K562 (cell line): ENCODE data around the gene SLC4A1. TPM values are rescaled to one million over a fixed set of nuclear protein-coding genes. Genes with fewer than 3 reads are reported as not detected.

Source experiments
- EP400 ChIP-seq: fragments of 450-650 bp; IDR thresholded peaks from 2 replicates; pipeline ENCODE4 v1.6.1; 2017; ENCODE audit warnings: antibody characterized with exemption, mild to moderate bottlenecking, moderate library complexity
- ERF ChIP-seq: fragments of 450-650 bp; formaldehyde crosslinking; IDR thresholded peaks from 2 replicates; pipeline ENCODE4 v1.4.0; 2020; ENCODE audit warnings: mild to moderate bottlenecking, mixed read lengths
- FOXA3 ChIP-seq, 2 experiments: fragments of 450-650 bp in 1 of 2; sonication (generic) in 1 of 2; formaldehyde crosslinking; IDR thresholded peaks in 1 of 2; conservative IDR thresholded peaks in 1 of 2; 2 replicates each; pipeline versions ENCODE4 v1.4.0 to v1.8.0; 2020 to 2022; ENCODE audit warnings: mild to moderate bottlenecking in 2 of 2, missing genetic modification reagents in 1 of 2
- GTF2E2 ChIP-seq: fragments of 200-800 bp; sonication (Bioruptor generic); IDR thresholded peaks from 2 replicates; pipeline ENCODE4 v1.6.1; 2016; ENCODE audit warnings: missing genetic modification characterization, missing compliant biosample characterization
- MLLT1 ChIP-seq, 2 experiments: fragments of 450-650 bp; IDR thresholded peaks; 2 replicates each; pipeline ENCODE4 v1.6.1; 2016
- PHTF2 ChIP-seq: fragments of 250-450 bp; sonication (Bioruptor Pico); IDR thresholded peaks from 2 replicates; pipeline ENCODE4 v1.5.0; 2021; ENCODE audit warnings: mild to moderate bottlenecking
- SAP30 ChIP-seq: fragments of 200-600 bp; sonication (generic); IDR thresholded peaks from 2 replicates; pipeline ENCODE4 v1.6.1; 2012; ENCODE audit warnings: borderline replicate concordance, low read depth, mild to moderate bottlenecking, moderate library complexity, low read length, control low read depth, inconsistent platforms; ENCODE audit not compliant: insufficient read depth, poor library complexity, severe bottlenecking
- SMAD4 ChIP-seq: fragments of 250-450 bp; sonication (Bioruptor Pico); conservative IDR thresholded peaks from 2 replicates; pipeline ENCODE4 v1.8.0; 2021; ENCODE audit warnings: inconsistent platforms, mild to moderate bottlenecking, moderate library complexity
- TAF15 ChIP-seq: fragments of 200-400 bp; formaldehyde crosslinking; IDR thresholded peaks from 2 replicates; pipeline ENCODE4 v1.6.1; 2017; ENCODE audit warnings: mild to moderate bottlenecking, low read depth, low read length, moderate library complexity
- U2AF2 ChIP-seq: fragments of 200-400 bp; formaldehyde crosslinking; optimal IDR thresholded peaks from 2 replicates; pipeline ENCODE3; 2017; ENCODE audit warnings: low read depth, mild to moderate bottlenecking, low read length
- ZBTB1 ChIP-seq: sonication (generic); formaldehyde crosslinking; IDR thresholded peaks from 2 replicates; pipeline ENCODE4 v1.8.1; 2023; ENCODE audit warnings: missing genetic modification reagents, low read depth, mild to moderate bottlenecking, borderline replicate concordance
- ZBTB11 ChIP-seq, 3 experiments: fragments of 200-800 bp in 1 of 3; fragments of 250-450 bp in 1 of 3; fragments of 450-650 bp in 1 of 3; sonication (Bioruptor Pico) in 1 of 3; sonication (Bioruptor generic) in 1 of 3; formaldehyde crosslinking in 1 of 3; IDR thresholded peaks; 2 replicates each; pipeline versions ENCODE4 v1.6.1 to v1.8.0; 2016 to 2022; ENCODE audit warnings: mild to moderate bottlenecking in 2 of 3, missing genetic modification characterization in 2 of 3, missing compliant biosample characterization in 1 of 3, moderate library complexity in 1 of 3
- ZNF121 ChIP-seq: sonication (generic); formaldehyde crosslinking; conservative IDR thresholded peaks from 2 replicates; pipeline ENCODE4 v1.8.0; 2022; ENCODE audit warnings: missing genetic modification reagents
- ZNF282 ChIP-seq: sonication (generic); formaldehyde crosslinking; IDR thresholded peaks from 2 replicates; pipeline ENCODE4 v1.8.1; 2023; ENCODE audit warnings: missing genetic modification reagents
- ZNF408 ChIP-seq: fragments of 250-450 bp; sonication (Bioruptor Pico); IDR thresholded peaks from 2 replicates; pipeline ENCODE4 v1.4.0; 2020; ENCODE audit warnings: low read depth, mild to moderate bottlenecking, moderate library complexity
- ZNF445 ChIP-seq: fragments of 250-450 bp; sonication (Bioruptor Pico); IDR thresholded peaks from 2 replicates; pipeline ENCODE4 v1.4.0; 2020; ENCODE audit warnings: low read depth, mild to moderate bottlenecking, moderate library complexity
- ZNF583 ChIP-seq: fragments of 250-450 bp; sonication (Bioruptor Pico); IDR thresholded peaks from 2 replicates; pipeline ENCODE4 v1.4.0; 2020
- ZNF696 ChIP-seq: fragments of 250-450 bp; sonication (Bioruptor Pico); conservative IDR thresholded peaks from 2 replicates; pipeline ENCODE4 v1.4.0; 2020; ENCODE audit warnings: mild to moderate bottlenecking, moderate library complexity
- polyA plus RNA-seq, 8 experiments: library from polyadenylated mRNA; depleted of rRNA in 4 of 8; stranded (reverse) in 5 of 8; unstranded in 3 of 8; fragments of >200 nt; fragmentation: Nextera tagmentation in 2 of 8; fragmentation: Illumina TruSeq in 1 of 8; extraction: Ambion mirVana in 2 of 8; extraction: Trizol in 1 of 8; gene quantifications; 2 replicates each; pipeline versions ENCODE4 v1.2.1 to v1.2.3, GENCODE V29; 2011 to 2014; ENCODE audit warnings: inconsistent platforms in 1 of 8, missing spikeins in 1 of 8
- total RNA-seq, 7 experiments: library from RNA; depleted of rRNA in 6 of 7; stranded (reverse); fragments of >200 nt in 6 of 7; fragmentation: Illumina TruSeq in 2 of 7; extraction: Trizol in 2 of 7; gene quantifications; 2 replicates each; pipeline versions ENCODE4 v1.2.1 to v1.2.3, GENCODE V29; 2011 to 2021; ENCODE audit warnings: low replicate concordance in 1 of 7
- TF ChIP-seq, protein P1 (sequence below), 2 experiments: fragments of 450-650 bp; conservative IDR thresholded peaks; 2 replicates each; pipeline ENCODE4 v1.6.1; 2017; ENCODE audit warnings: mild to moderate bottlenecking in 2 of 2, moderate library complexity in 2 of 2

SLC4A1 gene
- total and polyA plus RNA-seq, 9 of the 15 experiments (the other 6 are each of a cell fraction or from before 2014, with no cell fraction given) = 0.14 to 1.00 (median 0.53) TPM

GRCh38 chr17:44217738-44218343 is 50.1 kb downstream of the SLC4A1 start (continued):
- TF ChIP-seq ZBTB11 (CRISPR knock-in tag; IDR thresholded peaks at IDR 0.05) = 0 out of 6 replicates have a peak, but pooled peaks of 1 of the 3 experiments have one; percentile 21
- TF ChIP-seq EP400 = 0 out of 2 replicates have a peak, but pooled peaks have one; percentile 7
- no peak for TF ChIP-seq FOXA3 (CRISPR knock-in tag; conservative IDR thresholded peaks at IDR 0.05 in 1 of 2, IDR thresholded peaks at IDR 0.05 in 1 of 2)
- no peak; the same call in 1 of the 2 replicates for TF ChIP-seq GTF2E2
- TF ChIP-seq U2AF2 = no peak
- TF ChIP-seq SMAD4 (CRISPR knock-in tag) = 0 out of 2 replicates have a peak, but pooled peaks have one; percentile 34
- TF ChIP-seq ZNF408 (CRISPR knock-in tag) = no peak
- no peak for TF ChIP-seq ZNF445 (CRISPR knock-in tag)
- 0 out of 2 replicates have a peak, but pooled peaks have one; percentile 63 for TF ChIP-seq ZNF282
- no peak for TF ChIP-seq ZNF583 (CRISPR knock-in tag)
- TF ChIP-seq ZBTB1 = no peak
- TF ChIP-seq PHTF2 (CRISPR knock-in tag) = no peak
- no peak for TF ChIP-seq ERF
- TF ChIP-seq MLLT1 (IDR thresholded peaks at IDR 0.05) = no peak
- peak; percentile 31 for TF ChIP-seq SAP30
- no peak for TF ChIP-seq TAF15
- no peak for TF ChIP-seq ZNF121 (CRISPR knock-in tag)
- TF ChIP-seq ZNF696 (CRISPR knock-in tag) = no peak
- TF ChIP-seq, protein P1, sequence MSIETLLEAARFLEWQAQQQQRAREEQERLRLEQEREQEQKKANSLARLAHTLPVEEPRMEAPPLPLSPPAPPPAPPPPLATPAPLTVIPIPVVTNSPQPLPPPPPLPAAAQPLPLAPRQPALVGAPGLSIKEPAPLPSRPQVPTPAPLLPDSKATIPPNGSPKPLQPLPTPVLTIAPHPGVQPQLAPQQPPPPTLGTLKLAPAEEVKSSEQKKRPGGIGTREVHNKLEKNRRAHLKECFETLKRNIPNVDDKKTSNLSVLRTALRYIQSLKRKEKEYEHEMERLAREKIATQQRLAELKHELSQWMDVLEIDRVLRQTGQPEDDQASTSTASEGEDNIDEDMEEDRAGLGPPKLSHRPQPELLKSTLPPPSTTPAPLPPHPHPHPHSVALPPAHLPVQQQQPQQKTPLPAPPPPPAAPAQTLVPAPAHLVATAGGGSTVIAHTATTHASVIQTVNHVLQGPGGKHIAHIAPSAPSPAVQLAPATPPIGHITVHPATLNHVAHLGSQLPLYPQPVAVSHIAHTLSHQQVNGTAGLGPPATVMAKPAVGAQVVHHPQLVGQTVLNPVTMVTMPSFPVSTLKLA (conservative IDR thresholded peaks at IDR 0.05) = 0 out of 4 replicates have a peak, but pooled peaks have one; percentile 6 to 8
